HAP-1 (cell line): Measurements from ENCODE around the gene NDUFA1.
"Not testable (repeated sequence)": the region's sequence is repeated elsewhere in the genome, so short reads cannot be mapped to it uniquely, and the experiment has no call there.

Experiments used
- DNase-seq, 2 experiments: peaks; one replicate each; pipeline ENCODE4 v3.0.0-alpha.2; 2016 to 2020; ENCODE audit warnings: low spot score in 2 of 2
- H3K27me3 ChIP-seq: fragments of 250-450 bp; sonication (Bioruptor Pico); 2 replicates; pipeline ENCODE4 v1.5.1; 2020; ENCODE audit warnings: low read depth, mild to moderate bottlenecking, moderate library complexity
- H3K36me3 ChIP-seq: fragments of 250-450 bp; sonication (Bioruptor Pico); replicated peaks from 2 replicates; pipeline ENCODE4 v1.5.1; 2020; ENCODE audit warnings: mild to moderate bottlenecking
- H3K4me1 ChIP-seq: fragments of 250-450 bp; sonication (Bioruptor Pico); 2 replicates; pipeline ENCODE4 v1.5.1; 2020; ENCODE audit warnings: mild to moderate bottlenecking
- H3K4me3 ChIP-seq: fragments of 250-450 bp; sonication (Bioruptor Pico); 2 replicates; pipeline ENCODE4 v1.5.1; 2020; ENCODE audit warnings: mild to moderate bottlenecking, moderate library complexity
- H3K9me3 ChIP-seq: fragments of 250-450 bp; sonication (Bioruptor Pico); 2 replicates; pipeline ENCODE4 v1.5.1; 2020; ENCODE audit warnings: mild to moderate bottlenecking, moderate library complexity
- in situ Hi-C: fragments of 300-500 bp; cut with MboI; formaldehyde crosslinking; loops from 3 replicates; pipeline ENCODE4 v1.14.3; 2020; ENCODE audit warnings: low sequenced_read_pairs, inconsistent platforms, mixed read lengths

Gene NDUFA1

GRCh38 chrX:119871599-119872395 lies at the start of gene NDUFA1, which contains the start of gene RNF113A:
NDUFA1 (plus strand) TSS chrX:119871832; CDS start chrX:119871912, 80 bp downstream.
RNF113A (minus strand) TSS chrX:119871733; CDS start chrX:119871613, 120 bp downstream.
- in situ Hi-C loops, result loop anchor here (5.0 kb wide), 1 partner anchor 79 kb away; the partner anchor contains the start of gene RPL39
- peak; percentile 93 for DNase-seq
- H3K4me1 ChIP-seq, result peaks cover 11% of the 10 kb centered on the region
- H3K4me3 ChIP-seq, result peak within 1 kb of the TSS; percentile 61
- no peaks in the 10 kb centered on the region for H3K27me3 ChIP-seq
- no peaks in the 10 kb centered on the region for H3K9me3 ChIP-seq
- peaks cover 15% of the 10 kb centered on the region for H3K36me3 ChIP-seq

- H3K36me3 ChIP-seq, H3K4me1 ChIP-seq, H3K27me3 ChIP-seq, H3K4me3 ChIP-seq, DNase-seq, in situ Hi-C loops, H3K9me3 ChIP-seq: not testable (repeated sequence)
Measured at GRCh38 chrX:119824221-119824620, 47.4 kb upstream of the NDUFA1 start.

- DNase-seq, result no peak
- in situ Hi-C loops, result no loop called here
- Histone ChIP-seq H3K4me3 (no peak overlapping the region), H3K27me3 (no peaks in the 10 kb centered on the region), H3K9me3 (no peaks in the 10 kb centered on the region), H3K4me1 (no peaks in the 10 kb centered on the region), H3K36me3 (peaks cover 25% of the 10 kb centered on the region)
Measured at GRCh38 chrX:119826399-119826959, 45.2 kb upstream of the NDUFA1 start.

- H3K27me3 ChIP-seq, result no peaks in the 10 kb centered on the region
- H3K4me1 ChIP-seq, result no peaks in the 10 kb centered on the region
- no peak overlapping the region for H3K4me3 ChIP-seq
- no peak for DNase-seq
- no peaks in the 10 kb centered on the region for H3K9me3 ChIP-seq
- in situ Hi-C loops, result no loop called here
- peaks cover 44% of the 10 kb centered on the region for H3K36me3 ChIP-seq
Measured at GRCh38 chrX:119828446-119828845, 43.2 kb upstream of the NDUFA1 start.

GRCh38 chrX:119833905-119834304 lies 37.7 kb upstream of the NDUFA1 start:
- in situ Hi-C loops, result no loop called here
- no peaks in the 10 kb centered on the region for H3K9me3 ChIP-seq
- no peaks in the 10 kb centered on the region for H3K27me3 ChIP-seq
- peaks cover 88% of the 10 kb centered on the region for H3K36me3 ChIP-seq
- DNase-seq, result no peak
- H3K4me1 ChIP-seq, result no peaks in the 10 kb centered on the region
- H3K4me3 ChIP-seq, result no peak overlapping the region

DNA sequence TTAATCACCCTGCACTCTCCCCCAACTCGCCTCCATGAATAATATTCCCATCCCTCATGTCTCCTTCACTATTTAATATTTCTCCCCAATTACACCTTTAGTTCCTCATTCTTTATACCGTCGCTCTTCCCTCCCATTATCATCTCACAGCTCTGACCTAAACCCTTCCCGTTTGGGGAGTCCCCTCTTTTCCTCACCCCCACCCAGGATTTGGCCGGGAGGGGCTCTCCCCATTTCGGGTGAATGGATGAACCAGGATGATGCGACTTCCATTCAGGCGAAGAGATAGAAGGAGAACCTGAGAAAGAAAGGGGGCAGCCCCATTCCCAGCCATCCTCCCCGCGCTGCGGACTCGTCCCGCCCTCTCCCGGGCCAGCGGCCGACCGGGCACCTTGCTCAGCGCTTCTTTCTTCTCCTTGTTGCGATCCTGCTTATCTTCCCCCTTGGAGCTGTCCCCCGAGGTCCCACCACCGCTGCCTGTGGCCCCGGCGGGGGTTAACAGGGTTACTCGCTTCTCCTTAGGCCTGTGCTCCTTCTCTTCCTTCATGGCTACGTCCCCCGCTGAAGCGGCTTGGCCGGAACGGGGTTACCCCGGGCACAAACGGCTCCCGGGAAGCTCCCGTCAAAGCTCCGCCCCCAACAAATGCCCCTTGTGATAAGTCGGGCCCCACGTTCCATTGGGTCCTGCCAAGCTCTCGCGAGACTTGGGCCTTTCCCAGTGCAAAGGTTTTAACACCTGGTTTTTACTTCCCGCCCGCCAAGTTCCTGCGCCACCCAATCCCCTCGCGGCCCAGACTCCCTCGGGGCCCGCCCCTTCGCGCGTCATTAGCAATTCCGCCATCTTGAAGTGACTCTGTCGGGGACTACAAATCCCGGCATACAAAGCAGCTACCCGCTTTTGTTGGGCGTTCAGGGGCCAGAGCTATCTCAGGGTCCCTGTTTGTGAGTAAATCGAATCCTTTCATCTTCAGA lies 19.0 kb upstream of the NDUFA1 start, which contains the start of gene UPF3B:
UPF3B (minus strand) TSS at position 582 of the 972 bp plus-strand sequence; CDS start at position 547, 35 bp downstream.
- H3K4me1 ChIP-seq, result 0 out of 2 replicates have a peak, but pooled peaks cover 3% of the 10 kb centered on the region
- peak within 1 kb of the TSS; percentile 86 for H3K4me3 ChIP-seq
- H3K27me3 ChIP-seq, result no peaks in the 10 kb centered on the region
- in situ Hi-C loops, result no loop called here
- H3K36me3 ChIP-seq, result peaks cover 28% of the 10 kb centered on the region
- H3K9me3 ChIP-seq, result no peaks in the 10 kb centered on the region
- peak; percentile 100 for DNase-seq

DNA sequence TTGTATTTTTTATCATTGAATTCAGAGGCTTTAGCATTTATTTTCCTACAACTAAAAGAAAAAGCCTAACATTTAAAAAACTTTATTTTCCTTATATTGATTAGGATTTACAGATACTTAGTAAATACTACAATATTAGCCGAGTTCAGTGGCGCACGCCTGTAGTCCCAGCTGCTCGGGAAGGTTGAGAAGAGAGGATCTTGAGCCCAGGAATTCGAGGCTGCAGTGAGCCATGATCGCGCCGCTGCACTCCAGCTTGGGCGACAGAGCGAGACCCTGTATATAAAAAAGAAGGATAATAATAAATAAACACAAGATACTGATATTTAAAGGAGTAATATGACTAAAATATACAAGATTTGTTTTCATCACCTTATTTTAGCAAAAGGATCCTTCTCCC lies 18.2 kb upstream of the NDUFA1 start:
- Histone ChIP-seq H3K4me1 (0 out of 2 replicates have a peak, but pooled peaks cover 3% of the 10 kb centered on the region), H3K9me3 (no peaks in the 10 kb centered on the region), H3K4me3 (peak overlapping the region; percentile 17), H3K27me3 (no peaks in the 10 kb centered on the region), H3K36me3 (peaks cover 24% of the 10 kb centered on the region)
- in situ Hi-C loops, result no loop called here
- no peak for DNase-seq

- no peaks in the 10 kb centered on the region for H3K9me3 ChIP-seq
- DNase-seq, result peak; percentile 43 to 61
- H3K36me3 ChIP-seq, result peaks cover 8% of the 10 kb centered on the region
- in situ Hi-C loops, result loop anchor here (5.0 kb wide), 1 partner anchor 78 kb away; the partner anchor contains the start of gene RPL39
- H3K4me3 ChIP-seq, result peak overlapping the region; percentile 61
- no peaks in the 10 kb centered on the region for H3K27me3 ChIP-seq
- peaks cover 12% of the 10 kb centered on the region for H3K4me1 ChIP-seq
Measured at GRCh38 chrX:119870626-119871131, 953 bp upstream of the NDUFA1 start.

GRCh38 chrX:119871245-119871598 lies 410 bp upstream of the NDUFA1 start:
- Histone ChIP-seq H3K4me3 (peak overlapping the region; percentile 61), H3K27me3 (no peaks in the 10 kb centered on the region), H3K4me1 (peaks cover 12% of the 10 kb centered on the region), H3K36me3 (peaks cover 10% of the 10 kb centered on the region), H3K9me3 (no peaks in the 10 kb centered on the region)
- DNase-seq, result no peak
- in situ Hi-C loops, result loop anchor here (5.0 kb wide), 1 partner anchor 79 kb away; the partner anchor contains the start of gene RPL39

- Histone ChIP-seq H3K9me3 (no peaks in the 10 kb centered on the region), H3K27me3 (no peaks in the 10 kb centered on the region), H3K4me1 (no peaks in the 10 kb centered on the region), H3K4me3 (no peak overlapping the region), H3K36me3 (peaks cover 28% of the 10 kb centered on the region)
- in situ Hi-C loops, result no loop called here
- no peak for DNase-seq
Measured at GRCh38 chrX:119878740-119879139, 7.1 kb downstream of the NDUFA1 start.

DNA sequence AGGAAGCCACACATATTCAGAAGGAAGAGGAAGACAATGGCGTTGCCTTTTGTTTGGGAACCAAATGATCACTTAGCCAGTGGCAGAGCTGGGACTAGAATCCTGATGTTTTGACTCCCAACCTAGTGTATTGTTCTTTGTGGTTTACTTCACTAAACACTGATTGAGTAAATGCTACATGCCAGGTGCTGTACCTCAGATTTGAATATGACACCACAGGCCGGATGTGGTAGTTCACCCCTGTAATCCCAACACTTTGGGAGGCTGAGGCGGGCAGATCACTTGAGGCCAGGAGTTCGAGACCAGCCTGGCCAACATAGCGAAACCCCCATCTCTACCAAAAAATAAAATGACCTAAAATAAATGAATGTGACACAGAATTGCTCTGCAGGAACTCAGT lies 8.4 kb downstream of the NDUFA1 start:
- Histone ChIP-seq H3K36me3 (peaks cover 23% of the 10 kb centered on the region), H3K9me3 (no peaks in the 10 kb centered on the region), H3K4me3 (no peak overlapping the region), H3K4me1 (no peaks in the 10 kb centered on the region), H3K27me3 (no peaks in the 10 kb centered on the region)
- in situ Hi-C loops, result no loop called here
- DNase-seq, result no peak

DNA sequence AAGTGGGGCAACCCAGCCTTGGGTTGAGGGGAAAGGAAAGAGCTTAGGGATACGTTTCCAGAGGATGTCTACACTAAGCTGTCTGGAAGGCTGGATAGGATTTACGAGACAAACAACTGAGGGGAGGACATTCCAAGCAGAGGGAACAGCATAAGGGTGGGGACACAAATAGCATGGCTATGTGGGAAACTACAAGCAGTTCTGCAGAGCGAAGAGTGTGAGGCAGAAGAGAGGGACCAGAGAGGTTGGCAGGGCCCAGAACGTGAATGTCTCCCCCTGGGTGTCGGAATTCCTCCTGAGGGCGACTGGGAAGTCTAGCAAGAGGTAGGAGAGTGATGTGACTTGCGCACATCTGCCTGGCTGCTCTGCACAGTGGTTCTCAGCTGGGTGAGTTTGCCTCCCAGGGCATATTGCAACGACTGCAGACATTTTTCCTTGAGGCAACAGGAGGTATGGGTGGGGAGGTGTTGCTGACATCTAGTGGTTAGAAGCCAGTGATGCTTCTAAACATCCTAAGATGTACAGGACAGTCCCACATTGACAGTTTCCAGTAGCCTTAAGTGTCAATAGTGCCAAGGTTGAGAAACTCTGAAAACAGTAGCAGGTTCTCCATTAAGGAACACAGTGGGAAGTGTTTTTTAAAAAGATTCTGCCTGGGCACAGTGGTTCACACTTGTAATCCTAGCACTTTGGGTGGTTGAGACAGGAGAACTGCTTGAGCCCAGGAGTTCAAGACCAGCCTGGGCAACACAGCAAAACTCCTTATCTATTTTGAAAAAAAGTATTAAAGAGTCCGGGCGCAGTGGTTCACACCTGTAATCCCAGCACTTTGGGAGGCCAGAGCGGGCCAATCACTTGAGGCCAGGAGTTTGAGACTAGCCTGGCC lies 9.2 kb downstream of the NDUFA1 start:
- Histone ChIP-seq H3K4me1 (no peaks in the 10 kb centered on the region), H3K27me3 (no peaks in the 10 kb centered on the region), H3K9me3 (no peaks in the 10 kb centered on the region), H3K4me3 (no peak overlapping the region), H3K36me3 (peaks cover 22% of the 10 kb centered on the region)
- DNase-seq, result peak; percentile 64 to 76
- in situ Hi-C loops, result no loop called here
